HepG2 (cell line): Measurements from ENCODE around the gene CDC37L1. TPM values are rescaled to one million over a fixed set of nuclear protein-coding genes. Genes with fewer than 3 reads are reported as not detected.
"Not testable (repeated sequence)": the region's sequence is repeated elsewhere in the genome, so short reads cannot be mapped to it uniquely, and the experiment has no call there.

Experiments used
- ATAC-seq: fragments of 200-7000 bp; cut with Tn5 transposase; 3 replicates; pipeline ENCODE4 v1.9.1; 2020; ENCODE audit warnings: mild to moderate bottlenecking, moderate library complexity
- BruUV-seq: library from RNA; stranded (reverse); fragments of 400-500 nt; replicated peaks from 2 replicates; lab custom pipeline; 2021; lab: Mats Ljungman, UMichigan
- CTCF ChIA-PET: fragments of 300-600 bp; formaldehyde crosslinking; extraction: SDS; loops from one replicate; lab custom pipeline; 2021; ENCODE audit warnings: low total read pairs, inconsistent platforms, low intra/inter-chr PET ratio; lab: Yijun Ruan, JAX
- POLR2A ChIA-PET: fragments of 350-600 bp; sonication (Branson Sonifier 250); formaldehyde crosslinking; loops from one replicate; lab custom pipeline; 2020; ENCODE audit warnings: antibody characterized with exemption, inconsistent platforms; lab: Yijun Ruan, JAX
- DNase-seq: peaks from one replicate; pipeline ENCODE4 v3.0.0-alpha.2; 2015; ENCODE audit warnings: low spot score
- FAIRE-seq: peaks from 3 replicates; lab custom pipeline; 2011; peaks lifted over from hg19 to GRCh38; lab: Jason Lieb, UNC
- H2AFZ ChIP-seq: one replicate; pipeline ENCODE4 v1.6.1; 2011; ENCODE audit warnings: low read length, inconsistent platforms
- H3K27ac ChIP-seq: fragments of 300-600 bp; 3 replicates; pipeline ENCODE4 v1.8.0; 2011; ENCODE audit warnings: mixed run types, mild to moderate bottlenecking, mixed read lengths, low read length, inconsistent platforms; ENCODE audit not compliant: insufficient read depth; ENCODE audit errors: extremely low read length
- H3K27me3 ChIP-seq, 2 experiments: fragments of 200-600 bp in 1 of 2; 2 replicates in 1 of 2; 3 replicates in 1 of 2; pipeline versions ENCODE4 v1.6.0 to v1.8.0; 2011; ENCODE audit warnings: low read length in 2 of 2, mild to moderate bottlenecking in 2 of 2, moderate library complexity in 2 of 2, inconsistent platforms in 1 of 2; ENCODE audit not compliant: insufficient read depth in 2 of 2, control insufficient read depth in 1 of 2
- H3K36me3 ChIP-seq, 2 experiments: fragments of 200-600 bp in 1 of 2; replicated peaks in 1 of 2; 2 replicates in 1 of 2; 3 replicates in 1 of 2; pipeline versions ENCODE4 v1.5.1 to v1.8.0; 2011; ENCODE audit warnings: low read length in 2 of 2, inconsistent platforms in 1 of 2; ENCODE audit not compliant: insufficient read depth in 2 of 2, control insufficient read depth in 1 of 2
- H3K4me1 ChIP-seq: 2 replicates; pipeline ENCODE4 v1.5.1; 2012; ENCODE audit warnings: low read length, inconsistent platforms; ENCODE audit not compliant: insufficient read depth
- H3K4me2 ChIP-seq: 2 replicates; pipeline ENCODE4 v1.6.0; 2011; ENCODE audit warnings: low read depth, low read length, inconsistent platforms
- H3K4me3 ChIP-seq, 3 experiments: fragments of 200-600 bp in 1 of 3; sonication (generic), shearing (Covaris generic) in 1 of 3; replicated peaks in 1 of 3; 2 replicates each; pipeline ENCODE4 v1.5.1; 2011 to 2016; ENCODE audit warnings: low read length in 3 of 3, inconsistent platforms in 2 of 3, low read depth in 2 of 3, mild to moderate bottlenecking in 2 of 3, control low read depth in 1 of 3, mixed read lengths in 1 of 3; ENCODE audit not compliant: insufficient read depth in 1 of 3
- H3K79me2 ChIP-seq: one replicate; pipeline ENCODE4 v1.6.1; 2011; ENCODE audit warnings: low read length, inconsistent platforms; ENCODE audit not compliant: insufficient read depth
- H3K9ac ChIP-seq: 2 replicates; pipeline ENCODE4 v1.6.0; 2011; ENCODE audit warnings: mild to moderate bottlenecking, low read depth, low read length, inconsistent platforms; ENCODE audit not compliant: insufficient read depth
- H3K9me3 ChIP-seq: 2 replicates; pipeline ENCODE4 v1.5.1; 2012; ENCODE audit warnings: mild to moderate bottlenecking, low read length
- H4K20me1 ChIP-seq: 2 replicates; pipeline ENCODE4 v1.6.0; 2011; ENCODE audit warnings: inconsistent platforms, mild to moderate bottlenecking, low read length, moderate library complexity; ENCODE audit not compliant: insufficient read depth
- FIP1L1 ChIP-seq: fragments of 200-400 bp; formaldehyde crosslinking; IDR thresholded peaks from 2 replicates; pipeline ENCODE4 v1.6.1; 2018; ENCODE audit warnings: low read depth, mild to moderate bottlenecking, low read length, moderate library complexity, borderline replicate concordance; ENCODE audit not compliant: insufficient read depth
- in situ Hi-C: cut with HindIII; loops from 2 replicates; pipeline ENCODE4 v1.10.0; 2017; ENCODE audit warnings: low pct_unique_long_range_greater_than_20kb; ENCODE audit not compliant: extremely low pct_ligation_motif_present
- intact Hi-C: fragments of 100-400 bp; cut with micrococcal nuclease; formaldehyde crosslinking; loops from one replicate; pipeline ENCODE4 v1.10.0; 2022; ENCODE audit not compliant: unreplicated experiment
- polyA plus RNA-seq, 8 experiments: library from polyadenylated mRNA; depleted of rRNA in 3 of 8; stranded (reverse) in 7 of 8; unstranded in 1 of 8; fragments of >200 nt; fragmentation: Illumina TruSeq in 4 of 8; extraction: Trizol in 4 of 8; gene quantifications; 2 replicates each; pipeline versions ENCODE4 v1.2.1 to v1.2.3, GENCODE V29; 2011 to 2016; ENCODE audit warnings: low read depth in 4 of 8, missing spikeins in 1 of 8, mixed read lengths in 1 of 8; ENCODE audit not compliant: insufficient read depth in 1 of 8
- total RNA-seq, 5 experiments: library from RNA; depleted of rRNA; stranded (reverse); fragments of >200 nt; fragmentation: Illumina TruSeq; extraction: Trizol; gene quantifications; 2 replicates each; pipeline ENCODE4 v1.2.3, GENCODE V29; 2016; ENCODE audit warnings: low read depth in 1 of 5
- TF ChIP-seq, protein P1 (sequence below): sonication (generic); formaldehyde crosslinking; IDR thresholded peaks from 2 replicates; pipeline ENCODE4 v1.4.0; 2020; ENCODE audit warnings: missing genetic modification reagents, borderline replicate concordance

The CDC37L1 gene
- total and polyA plus RNA-seq, 2 of the 13 experiments (the other 11 are each of a cell fraction or from before 2014, with no cell fraction given) = 5.5 to 17.0 TPM

DNA sequence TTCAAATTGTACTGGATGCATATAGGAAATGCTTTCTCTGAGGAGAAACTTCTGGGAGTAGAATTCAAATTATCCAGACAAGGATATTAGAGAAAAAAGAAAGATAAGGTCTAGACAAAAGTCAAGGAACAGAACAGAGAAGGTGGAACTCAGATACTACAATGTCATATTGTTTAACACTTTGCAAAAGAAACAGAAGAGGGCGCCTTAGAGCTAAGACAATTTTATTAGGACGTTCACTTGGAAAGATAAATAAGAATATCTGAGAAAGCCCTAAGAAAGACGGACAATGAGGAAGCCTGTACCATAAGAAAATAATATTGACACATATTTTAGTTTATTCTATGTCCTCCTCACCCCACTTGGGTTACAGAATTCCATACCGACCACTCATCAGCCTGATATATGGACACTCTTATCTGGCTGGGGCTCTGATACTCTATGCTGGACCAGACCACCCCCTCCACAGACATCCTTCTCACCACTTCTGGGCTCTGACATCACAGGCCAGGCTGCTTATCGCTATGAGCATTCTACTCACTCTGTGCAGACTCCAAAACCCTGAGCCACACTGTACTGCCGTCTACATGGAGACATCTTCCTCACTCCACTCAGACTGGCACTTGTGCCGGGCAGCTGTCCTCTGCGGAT is 70.8 kb downstream of the CDC37L1 start (continued):
- TF ChIP-seq, protein P1, sequence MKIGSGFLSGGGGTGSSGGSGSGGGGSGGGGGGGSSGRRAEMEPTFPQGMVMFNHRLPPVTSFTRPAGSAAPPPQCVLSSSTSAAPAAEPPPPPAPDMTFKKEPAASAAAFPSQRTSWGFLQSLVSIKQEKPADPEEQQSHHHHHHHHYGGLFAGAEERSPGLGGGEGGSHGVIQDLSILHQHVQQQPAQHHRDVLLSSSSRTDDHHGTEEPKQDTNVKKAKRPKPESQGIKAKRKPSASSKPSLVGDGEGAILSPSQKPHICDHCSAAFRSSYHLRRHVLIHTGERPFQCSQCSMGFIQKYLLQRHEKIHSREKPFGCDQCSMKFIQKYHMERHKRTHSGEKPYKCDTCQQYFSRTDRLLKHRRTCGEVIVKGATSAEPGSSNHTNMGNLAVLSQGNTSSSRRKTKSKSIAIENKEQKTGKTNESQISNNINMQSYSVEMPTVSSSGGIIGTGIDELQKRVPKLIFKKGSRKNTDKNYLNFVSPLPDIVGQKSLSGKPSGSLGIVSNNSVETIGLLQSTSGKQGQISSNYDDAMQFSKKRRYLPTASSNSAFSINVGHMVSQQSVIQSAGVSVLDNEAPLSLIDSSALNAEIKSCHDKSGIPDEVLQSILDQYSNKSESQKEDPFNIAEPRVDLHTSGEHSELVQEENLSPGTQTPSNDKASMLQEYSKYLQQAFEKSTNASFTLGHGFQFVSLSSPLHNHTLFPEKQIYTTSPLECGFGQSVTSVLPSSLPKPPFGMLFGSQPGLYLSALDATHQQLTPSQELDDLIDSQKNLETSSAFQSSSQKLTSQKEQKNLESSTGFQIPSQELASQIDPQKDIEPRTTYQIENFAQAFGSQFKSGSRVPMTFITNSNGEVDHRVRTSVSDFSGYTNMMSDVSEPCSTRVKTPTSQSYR = no peak
- TF ChIP-seq FIP1L1 = no peak

DNA sequence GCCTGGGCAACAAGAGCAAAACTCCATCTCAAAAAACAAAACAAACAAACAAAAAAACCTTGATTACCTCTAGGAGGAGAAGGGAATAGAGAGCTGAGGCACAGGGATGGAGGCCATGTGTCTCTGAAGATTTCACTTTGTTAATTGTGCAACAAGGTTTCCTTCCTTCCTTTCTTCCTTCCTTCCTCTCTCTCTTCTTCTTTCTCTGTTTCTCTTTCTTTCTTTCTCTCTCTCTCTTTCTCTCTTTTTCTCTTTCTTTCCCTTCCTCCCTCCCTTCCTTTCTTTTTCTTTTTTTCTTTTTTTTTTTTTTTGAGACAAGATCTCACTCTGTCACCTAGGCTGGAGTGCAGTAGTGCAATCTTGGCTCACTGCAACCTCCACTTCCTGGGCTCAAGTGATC is 75.2 kb downstream of the CDC37L1 start:
- POLR2A ChIA-PET, FAIRE-seq, H3K27ac ChIP-seq, H2AFZ ChIP-seq, H3K9me3 ChIP-seq, intact Hi-C loops, H3K27me3 ChIP-seq, H3K36me3 ChIP-seq, H3K9ac ChIP-seq, H3K4me2 ChIP-seq, DNase-seq, CTCF ChIA-PET, H3K4me3 ChIP-seq, H3K79me2 ChIP-seq, ATAC-seq, BruUV-seq, H4K20me1 ChIP-seq, H3K4me1 ChIP-seq: not testable (repeated sequence)
- in situ Hi-C loops = loop anchor here (25.0 kb wide), 2 partner anchors 683 to 833 kb away; partner anchors contain the start of gene PLGRKT
